DMS114 treated with DMSO at 0.1 percent for 48 hours (cell line): ENCODE data around the gene WDFY4.

Source experiments
- DNase-seq: peaks from one replicate; lab custom pipeline; 2025; ENCODE audit not compliant: unreplicated experiment; lab: John Stamatoyannopoulos, UW

Gene WDFY4

GRCh38 chr10:48653944-48654698, 30.6 kb upstream of the WDFY4 start:
- no peak for DNase-seq

- no peak for DNase-seq
Measured at GRCh38 chr10:48655411-48656240, 29.0 kb upstream of the WDFY4 start.

- DNase-seq = peak; percentile 74
Measured at GRCh38 chr10:48656241-48656913, 28.3 kb upstream of the WDFY4 start.

GRCh38 chr10:48656914-48657305, 27.8 kb upstream of the WDFY4 start:
- DNase-seq = no peak

DNA sequence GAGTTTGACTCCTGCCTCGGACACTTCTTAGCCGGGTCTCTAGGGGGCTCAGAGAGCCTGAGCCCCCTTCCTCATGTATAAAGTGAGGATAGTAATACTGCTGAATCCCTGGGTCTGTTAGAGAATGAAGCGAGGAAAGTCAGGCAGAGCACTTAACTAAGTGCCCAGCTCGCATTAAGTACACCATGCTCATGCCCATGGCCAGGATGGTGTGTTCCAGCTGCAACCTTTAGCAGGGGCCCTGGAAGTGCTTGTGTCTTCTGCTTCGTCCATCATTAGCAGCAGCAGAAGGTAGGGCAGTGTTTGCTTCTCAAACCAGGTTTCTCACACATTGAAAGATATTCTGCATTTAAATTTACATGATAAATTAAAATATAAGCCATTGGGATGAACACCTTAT, 27.3 kb upstream of the WDFY4 start:
- peak; percentile 11 for DNase-seq

DNA sequence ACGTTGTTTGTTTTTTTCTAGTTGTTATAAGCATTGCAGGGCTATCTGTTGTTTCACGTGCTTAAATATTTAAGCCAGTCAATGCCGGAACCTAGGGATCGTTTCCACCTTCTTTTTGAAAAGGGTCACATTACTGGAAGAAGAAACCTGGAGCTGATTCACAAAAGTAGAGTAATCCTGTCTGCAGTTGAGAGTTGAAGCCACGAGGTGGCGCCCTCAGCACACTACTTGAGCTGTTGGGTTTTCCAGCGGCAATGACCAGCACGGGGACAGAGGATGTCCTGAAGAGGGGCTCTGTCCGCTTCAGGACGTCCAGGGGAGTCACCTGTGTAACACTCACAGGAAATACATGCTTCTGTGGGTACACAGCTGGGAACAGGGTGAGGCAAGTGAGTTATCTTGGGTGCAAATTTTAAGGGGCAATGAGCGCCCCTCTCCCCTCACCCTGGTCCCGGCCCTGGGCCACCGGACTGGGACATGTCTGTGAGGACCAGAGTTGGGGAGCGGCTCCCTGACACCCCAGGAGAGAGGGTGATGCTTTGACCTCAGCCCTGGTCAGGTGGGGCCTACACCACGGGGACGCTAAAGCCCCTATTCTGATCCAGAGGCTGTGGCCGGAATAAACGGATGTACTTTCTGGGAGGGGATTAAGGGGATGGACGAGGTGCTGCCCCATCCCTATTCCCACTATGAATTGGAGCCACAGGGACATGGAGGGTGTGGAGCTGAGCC, 26.3 kb upstream of the WDFY4 start:
- peak; percentile 65 for DNase-seq

- no peak for DNase-seq
Measured at GRCh38 chr10:48658975-48659269, 25.8 kb upstream of the WDFY4 start.

DNA sequence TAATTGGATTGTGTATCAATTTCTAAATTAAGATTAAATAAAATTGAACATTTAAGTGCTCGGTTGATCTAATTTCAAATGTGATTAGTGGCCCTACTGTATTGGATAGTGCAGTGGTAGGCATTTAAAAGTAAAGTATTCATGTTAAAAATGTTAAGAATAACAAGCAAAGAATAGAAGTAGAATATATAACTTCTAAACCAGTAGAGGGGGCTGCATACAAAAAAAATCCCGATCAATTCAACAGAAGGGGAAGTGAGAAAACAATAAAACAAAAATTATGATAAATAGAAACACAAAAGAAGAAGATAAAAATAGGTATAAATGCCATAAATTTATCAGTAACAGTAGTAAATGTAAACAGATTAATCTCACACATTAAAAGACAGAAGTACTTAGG, 24.9 kb upstream of the WDFY4 start:
- peak; percentile 4 for DNase-seq

DNA sequence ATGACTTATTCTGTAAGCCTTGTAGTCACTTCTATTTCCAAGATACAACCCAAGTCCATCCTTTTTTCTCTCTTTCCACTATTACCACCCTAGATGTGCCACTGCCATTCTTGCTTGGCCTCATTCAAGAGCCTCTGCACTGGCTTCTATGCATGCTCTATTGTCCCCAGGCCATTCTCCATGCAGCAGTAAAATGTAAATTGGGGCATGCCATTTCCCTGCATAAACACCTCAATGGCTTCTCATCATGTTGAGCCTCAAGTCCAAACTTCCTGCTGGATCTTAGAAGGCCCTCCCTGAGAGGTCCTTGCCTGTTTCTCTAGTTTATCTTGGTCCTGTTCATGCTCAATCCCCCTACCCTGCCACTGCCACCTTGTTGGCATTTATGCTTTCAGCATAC, 23.2 kb upstream of the WDFY4 start:
- no peak for DNase-seq

GRCh38 chr10:48667960-48668590, 16.6 kb upstream of the WDFY4 start:
- no peak for DNase-seq

DNA sequence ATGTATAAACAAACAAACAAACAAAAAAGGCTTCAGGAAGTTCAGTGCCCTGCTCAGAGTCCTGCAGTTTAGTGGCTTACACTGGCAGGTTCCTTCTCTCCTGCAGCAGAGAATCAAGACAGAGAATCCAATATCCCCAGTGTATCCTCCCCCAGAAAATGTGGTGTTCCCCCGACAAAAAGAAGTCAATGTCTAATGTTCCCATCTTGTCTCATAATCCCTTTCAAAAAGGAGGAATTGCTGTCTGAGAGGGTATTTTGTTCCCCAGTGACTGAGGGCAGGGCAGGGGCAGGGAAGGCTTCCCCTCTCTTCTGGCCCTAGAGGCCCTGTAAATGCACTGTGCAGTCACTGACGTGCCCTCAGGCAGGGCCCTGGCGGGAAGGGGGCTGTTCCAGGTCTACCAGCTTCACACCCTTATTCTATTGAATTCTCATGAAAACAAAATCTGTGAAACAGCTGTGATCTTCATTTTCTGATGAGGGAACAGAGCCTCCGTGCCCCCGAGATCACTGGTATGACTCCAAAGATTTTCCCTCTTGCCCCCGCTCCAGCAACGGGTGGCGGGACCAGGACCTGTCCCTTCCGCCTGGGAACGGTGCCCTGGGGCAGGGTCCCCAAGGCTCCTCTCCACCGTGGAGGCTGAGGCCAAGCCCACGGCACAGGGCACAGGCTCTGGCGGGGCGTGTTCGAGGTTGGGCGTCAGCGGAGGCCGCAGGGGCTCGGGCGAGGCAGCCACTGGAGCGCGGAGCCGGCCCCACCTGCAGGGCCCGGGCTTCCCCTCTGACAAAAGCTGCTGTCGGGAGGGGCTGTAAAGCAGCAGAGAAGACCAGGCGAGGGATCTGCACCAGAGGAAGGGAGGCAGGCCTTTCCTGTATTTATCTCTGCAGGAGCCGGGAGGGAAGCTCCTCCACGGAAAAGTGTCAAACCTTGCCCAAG, 13.4 kb upstream of the WDFY4 start:
- DNase-seq = no peak

- DNase-seq = no peak
Measured at GRCh38 chr10:48671914-48672595, 12.6 kb upstream of the WDFY4 start.

GRCh38 chr10:48672596-48673265, 11.9 kb upstream of the WDFY4 start:
- no peak for DNase-seq

GRCh38 chr10:48677625-48678024, 7.0 kb upstream of the WDFY4 start:
- no peak for DNase-seq

DNA sequence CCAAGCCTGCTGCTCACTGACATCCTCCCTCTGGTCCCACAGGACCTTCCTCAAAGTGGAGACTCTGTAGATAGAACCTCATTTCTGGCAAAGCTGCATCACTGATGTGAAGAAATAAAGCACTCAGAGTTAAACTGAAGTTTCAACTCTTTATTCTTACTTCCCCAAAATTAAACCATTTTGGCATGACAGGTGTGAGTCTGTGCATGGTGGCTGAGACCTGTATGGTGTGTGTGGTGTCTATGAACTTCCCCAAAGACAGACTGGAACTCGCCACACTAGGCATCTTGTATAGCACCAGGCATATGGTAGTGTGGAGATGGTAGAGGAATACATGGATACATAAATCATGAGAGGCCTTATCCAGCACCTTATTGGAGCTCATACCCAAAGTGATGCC, 6.6 kb upstream of the WDFY4 start:
- DNase-seq = no peak

DNA sequence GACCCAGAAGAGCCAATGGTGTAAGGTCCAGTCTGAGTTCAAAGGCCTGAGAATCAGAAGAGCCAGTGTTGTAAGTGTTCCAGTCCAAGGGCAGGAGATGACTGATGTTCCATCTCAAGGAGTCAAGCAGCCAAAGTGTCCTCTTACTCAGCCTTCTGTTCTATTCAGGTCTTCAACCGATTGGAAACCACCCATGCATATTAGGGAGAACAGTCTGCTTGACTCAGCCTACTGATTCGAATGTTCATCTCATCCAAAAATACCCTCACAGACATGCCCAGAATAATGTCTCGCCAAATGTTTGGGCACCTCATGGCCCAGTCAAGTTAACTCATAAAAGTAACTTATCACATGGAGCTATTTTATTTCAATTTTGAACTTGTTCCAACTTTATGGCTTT, 2.9 kb upstream of the WDFY4 start:
- DNase-seq = no peak

GRCh38 chr10:48682265-48682664, 2.4 kb upstream of the WDFY4 start:
- DNase-seq = no peak

GRCh38 chr10:48683424-48683823, 1.2 kb upstream of the WDFY4 start:
- DNase-seq = no peak

DNA sequence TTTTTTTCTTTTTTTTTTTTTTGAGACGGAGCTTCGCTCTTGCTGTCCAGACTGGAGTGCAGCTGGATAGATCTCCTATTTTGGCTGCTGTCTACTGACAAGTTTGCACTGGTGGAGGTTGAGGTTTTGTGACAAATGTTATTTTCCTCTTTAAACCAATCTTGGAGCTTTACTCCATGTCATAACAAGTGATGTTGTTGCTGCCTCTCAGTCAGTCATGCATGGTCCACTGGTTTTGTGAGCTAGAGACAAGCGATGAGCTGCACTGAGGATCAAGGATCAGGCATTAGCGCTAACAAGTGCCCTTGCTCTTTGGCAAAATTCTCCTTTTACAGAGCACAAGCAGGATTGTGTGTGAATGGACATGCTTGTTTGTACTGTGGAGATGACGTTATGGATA, 805 bp upstream of the WDFY4 start:
- no peak for DNase-seq
